Body of pancreas (tissue), 4 donors: Measurements from ENCODE around the gene VWA8. TPM values are rescaled to one million over a fixed set of nuclear protein-coding genes. Genes with fewer than 3 reads are reported as not detected.

Source experiments
- ATAC-seq: fragments of 150-250 bp; one replicate; pipeline ENCODE4 v1.9.1; 2016
- DNase-seq, 4 donors: peaks; one replicate each; pipeline ENCODE4 v3.0.0-alpha.2; 2019
- H3K27ac ChIP-seq, 4 donors: fragments of 200-600 bp; sonication (generic); 1 replicate in 3 of 4; 2 replicates in 1 of 4; pipeline versions ENCODE4 v1.5.1 to v1.6.1; 2016 to 2019; ENCODE audit warnings: mild to moderate bottlenecking in 1 of 4, mixed read lengths in 1 of 4, moderate library complexity in 1 of 4
- H3K27me3 ChIP-seq, 2 donors: fragments of 200-600 bp; sonication (generic); one replicate each; pipeline ENCODE4 v1.6.0; 2016; ENCODE audit warnings: mild to moderate bottlenecking in 1 of 2
- H3K36me3 ChIP-seq, 2 donors: fragments of 200-600 bp; sonication (generic); replicated peaks in 1 of 2; 2 replicates each; pipeline ENCODE4 v1.5.1; 2016; ENCODE audit warnings: low read depth in 2 of 2; ENCODE audit not compliant: insufficient read depth in 1 of 2
- H3K4me1 ChIP-seq: fragments of 200-600 bp; sonication (generic); one replicate; pipeline ENCODE4 v1.6.0; 2016
- H3K4me3 ChIP-seq, 2 donors: fragments of 200-600 bp; sonication (generic); 1 replicate in 1 of 2; 2 replicates in 1 of 2; pipeline ENCODE4 v1.5.1; 2016 to 2019
- H3K9me3 ChIP-seq, 3 donors: fragments of 200-600 bp; sonication (generic); 1 replicate in 2 of 3; 2 replicates in 1 of 3; pipeline ENCODE4 v1.5.1; 2016
- CTCF ChIP-seq, 7 experiments: fragments of 450-650 bp in 4 of 7; fragments of 200-600 bp in 3 of 7; sonication (generic) in 3 of 7; IDR thresholded peaks; one replicate each; pipeline ENCODE4 v1.5.1; 2016 to 2019; ENCODE audit warnings: antibody characterized with exemption in 7 of 7
- POLR2A ChIP-seq, 3 donors: fragments of 450-650 bp; IDR thresholded peaks; one replicate each; pipeline ENCODE4 v1.6.1; 2016; ENCODE audit warnings: antibody characterized with exemption in 3 of 3, mild to moderate bottlenecking in 2 of 3
- WGBS, 2 donors: methylation state at CpG; one replicate each; pipeline ENCODE4 v1.1.5; 2017; 5-methylcytosine and 5-hydroxymethylcytosine counted together
- intact Hi-C: fragments of 100-400 bp; cut with DNase I; formaldehyde crosslinking; loops from one replicate; pipeline ENCODE4 v1.15.1; 2023
- total RNA-seq, 2 donors: library from RNA; depleted of rRNA; stranded (reverse); fragments of >200 nt; gene quantifications; one replicate each; pipeline ENCODE4 v1.1.0, GENCODE V29; 2016

Gene VWA8
- total RNA-seq, 2 donors from 2014 or later, result 15.8 to 29.3 TPM

- 76 to 86% methylated on average over 1 of the region's 1 CpG for WGBS, 2 donors
- H3K36me3 ChIP-seq, result no peaks in the 10 kb centered on the region
- no peak overlapping the region for H3K27ac ChIP-seq
- intact Hi-C loops, result loop anchor here (10.0 kb wide), 1 partner anchor 78 kb away; the partner anchor contains the start of gene DGKH
- H3K4me1 ChIP-seq, result peaks cover 3% of the 10 kb centered on the region
- ATAC-seq, result no peak
- H3K27me3 ChIP-seq, result no peaks in the 10 kb centered on the region
- H3K9me3 ChIP-seq, result no peaks in the 10 kb centered on the region
- TF ChIP-seq CTCF (IDR thresholded peaks at IDR 0.05) (no peak), POLR2A (IDR thresholded peaks at IDR 0.05) (no peak)
- no peak for DNase-seq
- no peak overlapping the region for H3K4me3 ChIP-seq
Measured at GRCh38 chr13:41966671-41967070, 5.8 kb upstream of the VWA8 start.

DNA sequence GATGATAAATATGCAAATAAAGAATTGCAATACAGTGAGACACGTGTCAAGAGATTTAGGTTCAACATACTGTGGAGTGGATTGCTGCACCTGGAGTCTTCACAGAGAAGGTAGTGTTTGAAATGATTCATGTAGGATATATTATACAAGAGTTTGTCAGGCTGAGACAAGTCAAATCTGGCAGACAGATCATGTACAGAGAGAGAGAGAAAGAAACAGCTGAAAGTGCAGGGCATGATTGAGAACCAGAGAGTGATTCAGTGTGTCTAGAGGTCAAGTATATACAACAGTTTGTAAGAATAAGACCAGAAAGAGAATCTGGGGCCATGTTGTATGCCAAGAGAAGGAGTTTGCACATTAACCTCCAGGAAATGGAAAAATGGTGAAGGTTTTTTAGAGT, 2.1 kb upstream of the VWA8 start:
- H3K27ac ChIP-seq, result no peak overlapping the region
- no peak overlapping the region for H3K4me3 ChIP-seq
- TF ChIP-seq POLR2A (IDR thresholded peaks at IDR 0.05), result no peak
- TF ChIP-seq CTCF (IDR thresholded peaks at IDR 0.05), result no peak
- H3K27me3 ChIP-seq, result no peaks in the 10 kb centered on the region
- intact Hi-C loops, result loop anchor here (10.0 kb wide), 1 partner anchor 82 kb away; the partner anchor contains the start of gene DGKH
- no peak for ATAC-seq
- DNase-seq, result no peak
- H3K9me3 ChIP-seq, result no peaks in the 10 kb centered on the region
- peaks cover 19% of the 10 kb centered on the region for H3K4me1 ChIP-seq
- H3K36me3 ChIP-seq, result no peaks in the 10 kb centered on the region
- WGBS, 2 donors, result 80 to 90% methylated on average over 1 of the region's 1 CpG

DNA sequence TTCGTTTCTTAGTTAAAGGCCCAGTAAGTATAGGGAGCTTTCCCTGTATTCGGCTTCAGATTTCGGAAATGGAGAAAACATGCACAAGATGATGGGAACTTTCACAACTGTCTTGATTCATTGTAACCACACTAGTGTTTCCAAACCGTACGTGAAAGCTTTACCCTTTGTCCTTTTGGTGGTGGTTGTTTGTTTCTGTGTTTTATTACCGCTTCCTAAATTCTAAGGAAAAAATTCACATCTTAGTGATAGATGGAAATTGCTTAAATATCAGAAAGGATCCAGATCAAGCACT, 504 bp upstream of the VWA8 start:
- H3K9me3 ChIP-seq, result no peaks in the 10 kb centered on the region
- no peaks in the 10 kb centered on the region for H3K27me3 ChIP-seq
- H3K4me3 ChIP-seq, result peak overlapping the region; percentile 82
- WGBS, 2 donors, result 12 to 15% methylated on average over 6 of the region's 6 CpGs
- H3K4me1 ChIP-seq, result peaks cover 21% of the 10 kb centered on the region
- intact Hi-C loops, result loop anchor here (10.0 kb wide), 1 partner anchor 83 kb away; the partner anchor contains the start of gene DGKH
- DNase-seq (no peak), ATAC-seq (peak; percentile 6)
- TF ChIP-seq CTCF (IDR thresholded peaks at IDR 0.05) (no peak), POLR2A (IDR thresholded peaks at IDR 0.05) (no peak)
- peak overlapping the region; percentile 78 to 88 (median 83) for H3K27ac ChIP-seq
- no peaks in the 10 kb centered on the region for H3K36me3 ChIP-seq

- no peaks in the 10 kb centered on the region for H3K36me3 ChIP-seq
- peaks cover 29% of the 10 kb centered on the region for H3K4me1 ChIP-seq
- DNase-seq, result peak in 3 of 4 donors; percentile 15 to 36 (median 19)
- TF ChIP-seq CTCF (IDR thresholded peaks at IDR 0.05), result no peak
- no peak for TF ChIP-seq POLR2A (IDR thresholded peaks at IDR 0.05)
- H3K27me3 ChIP-seq, result no peaks in the 10 kb centered on the region
- peak; percentile 33 for ATAC-seq
- H3K27ac ChIP-seq, result peak overlapping the region in 3 of 4 donors; percentile 82 to 88 (median 84)
- no peaks in the 10 kb centered on the region for H3K9me3 ChIP-seq
- intact Hi-C loops, result loop anchor here (10.0 kb wide), 1 partner anchor 85 kb away; the partner anchor contains the start of gene DGKH
- WGBS, 2 donors, result 5% methylated on average over 7 to 9 of the region's 9 CpGs
- H3K4me3 ChIP-seq, result peak overlapping the region; percentile 82
Measured at GRCh38 chr13:41960211-41960636, 685 bp downstream of the VWA8 start.

- no peaks in the 10 kb centered on the region for H3K36me3 ChIP-seq
- no peaks in the 10 kb centered on the region for H3K27me3 ChIP-seq
- H3K4me3 ChIP-seq, result no peak overlapping the region
- H3K4me1 ChIP-seq, result peaks cover 22% of the 10 kb centered on the region
- TF ChIP-seq POLR2A (IDR thresholded peaks at IDR 0.05) (no peak), CTCF (IDR thresholded peaks at IDR 0.05) (no peak)
- intact Hi-C loops, result no loop called here
- ATAC-seq (no peak), DNase-seq (no peak)
- H3K27ac ChIP-seq, result peak overlapping the region in 1 of 4 donors; percentile 4
- no peaks in the 10 kb centered on the region for H3K9me3 ChIP-seq
Measured at GRCh38 chr13:41956272-41956671, 4.6 kb downstream of the VWA8 start.
